SH-SY5Y (cell line): ENCODE measurements around the gene RPS27L.

Experiments used
- GATA2 ChIP-seq: IDR thresholded peaks from 2 replicates; pipeline ENCODE4 v1.6.1; 2011; ENCODE audit warnings: mild to moderate bottlenecking, low read depth, low read length
- GATA3 ChIP-seq: IDR thresholded peaks from 2 replicates; pipeline ENCODE4 v1.6.1; 2011; ENCODE audit warnings: low read depth, mild to moderate bottlenecking, low read length, moderate library complexity

DNA sequence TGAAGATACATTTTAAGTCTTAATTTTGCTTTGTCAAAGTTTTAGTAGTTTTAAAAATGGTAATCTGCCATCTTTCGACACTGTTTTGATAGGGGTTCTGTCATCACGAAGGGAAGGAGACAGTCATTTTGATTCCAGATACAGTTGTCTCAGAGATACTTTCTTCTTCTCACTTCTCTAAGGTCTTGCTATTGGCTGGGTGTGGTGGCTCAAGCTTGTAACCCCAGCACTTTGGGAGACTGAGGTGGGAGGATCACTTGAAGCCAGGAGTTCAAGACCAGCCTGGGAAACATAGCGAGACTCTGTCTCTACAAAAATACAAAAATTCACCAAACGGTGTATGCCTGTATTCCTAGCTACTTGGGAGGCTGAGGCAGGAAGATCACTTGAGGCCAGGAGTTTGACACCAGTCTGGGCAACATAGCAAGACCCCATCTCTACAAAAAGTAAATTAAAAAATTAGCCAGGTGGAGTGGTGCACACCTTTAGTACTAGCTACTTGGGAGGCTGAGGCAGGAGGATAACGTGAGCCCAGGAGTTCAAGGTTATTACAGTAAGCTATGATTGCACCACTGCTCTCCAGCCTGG lies 35.4 kb upstream of the RPS27L start:
- TF ChIP-seq GATA3: no peak
- TF ChIP-seq GATA2: no peak
